Measurements from ENCODE around the gene PHF19.

PHF19 gene

DNA sequence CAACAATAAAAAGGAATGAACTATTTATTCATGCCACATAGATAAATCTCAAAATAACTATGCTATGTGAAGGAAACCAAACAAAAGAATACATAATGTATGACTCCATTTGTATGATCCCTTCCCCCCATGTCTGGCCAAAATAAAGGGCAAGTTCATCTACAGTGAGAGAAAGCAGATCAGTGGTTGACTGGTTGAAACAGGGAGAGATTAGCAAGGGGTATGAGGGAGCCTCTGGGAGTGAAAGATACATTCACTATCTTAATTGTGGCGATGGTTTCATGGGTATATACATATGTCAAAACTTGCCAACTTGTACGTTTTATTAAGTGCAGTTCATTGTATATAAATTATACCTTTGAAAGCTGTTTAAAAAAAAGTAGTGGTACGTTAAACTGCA, 39.1 kb downstream of the PHF19 start:
- TF ChIP-seq, protein P1, sequence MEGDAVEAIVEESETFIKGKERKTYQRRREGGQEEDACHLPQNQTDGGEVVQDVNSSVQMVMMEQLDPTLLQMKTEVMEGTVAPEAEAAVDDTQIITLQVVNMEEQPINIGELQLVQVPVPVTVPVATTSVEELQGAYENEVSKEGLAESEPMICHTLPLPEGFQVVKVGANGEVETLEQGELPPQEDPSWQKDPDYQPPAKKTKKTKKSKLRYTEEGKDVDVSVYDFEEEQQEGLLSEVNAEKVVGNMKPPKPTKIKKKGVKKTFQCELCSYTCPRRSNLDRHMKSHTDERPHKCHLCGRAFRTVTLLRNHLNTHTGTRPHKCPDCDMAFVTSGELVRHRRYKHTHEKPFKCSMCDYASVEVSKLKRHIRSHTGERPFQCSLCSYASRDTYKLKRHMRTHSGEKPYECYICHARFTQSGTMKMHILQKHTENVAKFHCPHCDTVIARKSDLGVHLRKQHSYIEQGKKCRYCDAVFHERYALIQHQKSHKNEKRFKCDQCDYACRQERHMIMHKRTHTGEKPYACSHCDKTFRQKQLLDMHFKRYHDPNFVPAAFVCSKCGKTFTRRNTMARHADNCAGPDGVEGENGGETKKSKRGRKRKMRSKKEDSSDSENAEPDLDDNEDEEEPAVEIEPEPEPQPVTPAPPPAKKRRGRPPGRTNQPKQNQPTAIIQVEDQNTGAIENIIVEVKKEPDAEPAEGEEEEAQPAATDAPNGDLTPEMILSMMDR (conservative IDR thresholded peaks at IDR 0.05; ENCODE audit: control insufficient read depth, insufficient read depth, low read depth, low read length) = no peak
- no peak for DNase-seq (ENCODE audit: low read depth)
- H3K4me3 ChIP-seq (ENCODE audit: control insufficient read depth, low read depth, low read length) = no peak overlapping the region

DNA sequence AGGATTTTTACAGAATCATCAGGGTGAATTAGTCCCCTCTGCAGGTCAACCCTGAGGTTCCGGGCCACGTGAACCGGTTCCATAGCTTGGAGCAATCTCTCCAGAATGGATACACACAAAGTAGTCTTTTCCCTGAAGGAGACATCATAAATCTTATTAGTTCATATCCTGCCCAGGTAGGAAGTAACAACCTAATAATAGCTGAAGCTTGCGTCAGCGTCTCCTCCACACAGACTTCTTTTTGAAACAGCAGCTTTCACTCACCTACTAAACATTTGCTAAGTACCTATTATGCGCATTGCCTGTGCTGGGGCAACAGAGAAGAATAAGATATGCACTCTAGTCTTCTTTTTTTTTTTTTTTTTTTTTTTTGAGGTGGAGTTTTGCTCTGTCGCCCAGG, 43.7 kb downstream of the PHF19 start:
- H3K4me3 ChIP-seq (ENCODE audit: control insufficient read depth, low read depth, low read length) = no peak overlapping the region
- DNase-seq (ENCODE audit: low read depth) = no peak
- TF ChIP-seq, protein P1 (conservative IDR thresholded peaks at IDR 0.05; ENCODE audit: control insufficient read depth, insufficient read depth, low read depth, low read length) = no peak

DNA sequence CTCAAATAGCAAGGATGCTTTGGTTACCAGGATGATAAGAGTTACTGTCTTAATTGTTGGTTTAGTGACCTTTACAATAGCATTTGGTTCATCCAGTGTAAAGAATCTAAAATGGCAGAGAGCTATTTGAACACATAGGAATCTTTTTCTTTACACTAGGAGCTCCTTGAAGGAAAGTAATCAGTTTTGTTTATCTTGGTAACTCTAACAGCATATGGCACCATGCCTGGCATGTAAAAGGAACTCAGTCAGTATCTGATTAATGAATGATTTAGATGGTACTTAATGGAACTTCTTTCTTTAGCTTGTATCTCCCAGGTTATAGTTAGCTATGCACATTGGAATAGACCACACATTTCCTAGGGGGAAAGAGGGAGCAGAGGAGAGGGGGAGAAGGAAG, 44.2 kb downstream of the PHF19 start:
- DNase-seq (ENCODE audit: low read depth) = no peak
- H3K4me3 ChIP-seq (ENCODE audit: control insufficient read depth, low read depth, low read length) = no peak overlapping the region
- TF ChIP-seq, protein P1 (conservative IDR thresholded peaks at IDR 0.05; ENCODE audit: control insufficient read depth, insufficient read depth, low read depth, low read length) = no peak

DNA sequence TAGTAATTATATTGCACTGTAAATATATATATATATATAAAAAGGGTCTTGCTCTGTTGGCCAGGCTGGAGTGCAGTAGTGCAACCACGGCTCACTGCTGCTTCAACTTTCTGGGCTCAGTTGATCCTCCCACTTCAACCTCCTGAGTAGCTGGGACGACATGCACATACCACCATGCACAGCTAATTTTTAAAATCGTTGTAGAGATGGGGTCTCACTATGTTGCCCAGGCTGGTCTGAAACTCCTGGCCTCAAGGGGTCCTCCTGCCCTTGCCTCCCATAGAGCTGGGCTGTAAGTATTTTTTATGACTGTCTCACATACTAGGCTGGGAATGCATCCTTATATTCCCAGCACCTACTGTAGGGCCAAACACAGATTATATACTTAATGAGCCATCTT, 46.1 kb downstream of the PHF19 start:
- DNase-seq (ENCODE audit: low read depth) = no peak
- TF ChIP-seq, protein P1 (conservative IDR thresholded peaks at IDR 0.05; ENCODE audit: control insufficient read depth, insufficient read depth, low read depth, low read length) = no peak
- no peak overlapping the region for H3K4me3 ChIP-seq (ENCODE audit: control insufficient read depth, low read depth, low read length)

DNA sequence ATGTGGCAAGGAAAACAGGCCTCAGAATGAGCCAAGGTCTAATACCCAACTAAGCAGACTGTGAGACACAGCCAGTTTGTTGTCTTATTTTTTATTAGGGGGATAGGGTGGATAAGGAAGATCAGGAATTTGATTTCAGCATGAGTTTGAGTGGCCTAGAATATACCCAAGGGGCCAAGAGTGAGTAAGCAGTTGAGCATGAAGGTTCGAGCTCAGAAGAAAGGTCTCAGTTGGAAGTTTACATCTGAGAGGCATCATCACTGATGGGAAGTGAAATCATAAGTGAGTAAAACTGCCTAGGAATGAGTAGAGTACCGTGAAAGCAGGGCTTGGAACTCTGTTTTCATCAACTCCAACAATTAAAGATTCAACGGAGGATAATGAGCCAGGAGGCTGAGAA, 46.8 kb downstream of the PHF19 start:
- DNase-seq (ENCODE audit: low read depth) = peak; percentile 67
- no peak overlapping the region for H3K4me3 ChIP-seq (ENCODE audit: control insufficient read depth, low read depth, low read length)
- TF ChIP-seq, protein P1 (conservative IDR thresholded peaks at IDR 0.05; ENCODE audit: control insufficient read depth, insufficient read depth, low read depth, low read length) = no peak

DNA sequence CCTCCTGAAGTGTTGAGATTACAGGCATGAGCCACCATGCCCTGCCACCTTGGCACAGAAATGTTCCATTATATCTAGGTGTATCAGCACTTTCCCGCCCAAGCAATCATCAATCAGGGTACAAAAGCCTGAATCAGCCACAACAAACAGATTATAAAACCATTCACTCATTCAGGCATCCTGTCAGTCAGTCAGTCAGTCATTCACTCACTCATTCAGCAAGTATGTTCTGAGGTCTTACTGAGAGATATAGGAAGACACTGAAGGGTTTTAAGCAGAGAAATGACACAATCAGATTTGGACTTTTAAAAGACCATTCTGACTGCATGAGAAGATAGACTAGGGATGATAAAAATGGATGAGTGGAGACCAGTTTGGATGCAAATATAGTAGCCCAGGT, 47.3 kb downstream of the PHF19 start:
- TF ChIP-seq, protein P1 (conservative IDR thresholded peaks at IDR 0.05; ENCODE audit: control insufficient read depth, insufficient read depth, low read depth, low read length) = no peak
- H3K4me3 ChIP-seq (ENCODE audit: control insufficient read depth, low read depth, low read length) = no peak overlapping the region
- DNase-seq (ENCODE audit: low read depth) = no peak

DNA sequence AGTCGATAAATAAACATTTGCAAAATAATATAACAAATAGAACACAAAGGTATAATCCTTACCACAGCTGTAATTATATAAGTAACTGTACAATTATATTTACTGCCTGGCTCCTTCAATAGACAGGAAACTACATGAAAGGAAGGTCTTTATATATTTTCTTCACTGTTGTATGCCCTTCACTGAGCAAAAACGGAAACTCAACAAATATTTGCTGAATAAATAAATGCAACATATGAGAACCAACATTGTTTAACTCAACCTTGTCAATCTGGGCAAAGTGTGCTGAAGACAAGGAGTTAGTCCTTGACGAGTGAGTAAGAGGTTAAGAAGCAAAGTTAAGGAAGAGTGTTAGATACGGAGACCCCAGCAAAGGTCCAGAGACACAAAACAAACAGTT, 56.9 kb downstream of the PHF19 start:
- no peak for DNase-seq (ENCODE audit: low read depth)
- TF ChIP-seq, protein P1 (conservative IDR thresholded peaks at IDR 0.05; ENCODE audit: control insufficient read depth, insufficient read depth, low read depth, low read length) = no peak
- no peak overlapping the region for H3K4me3 ChIP-seq (ENCODE audit: control insufficient read depth, low read depth, low read length)

All from fibroblast of mammary gland (primary cell).